Activated CD8-positive, alpha-beta T cell treated with anti-CD3 and anti-CD28 coated beads for 36 hours (primary cell): ENCODE results near the gene SZRD1. TPM values are rescaled to one million over a fixed set of nuclear protein-coding genes. Genes with fewer than 3 reads are reported as not detected.

Source experiments
- ATAC-seq: fragments of 200-7000 bp; cut with Tn5 transposase; one replicate; pipeline ENCODE4 v1.10.0; 2021; ENCODE audit warnings: mild to moderate bottlenecking, moderate library complexity
- CTCF ChIA-PET: fragments of 350-600 bp; sonication (Branson Sonifier 250); formaldehyde crosslinking; loops from one replicate; lab custom pipeline; 2021; ENCODE audit warnings: antibody characterized with exemption; lab: Charles Lee
- POLR2A ChIA-PET: fragments of 350-600 bp; sonication (Branson Sonifier 250); formaldehyde crosslinking; loops from one replicate; lab custom pipeline; 2021; ENCODE audit warnings: antibody characterized with exemption; lab: Charles Lee
- DNase-seq: peaks from one replicate; pipeline ENCODE4 v3.0.0-alpha.2; 2020
- H3K27ac Mint-ChIP-seq: one replicate; pipeline ENCODE4 v1.8.0; 2021; ENCODE audit warnings: mild to moderate bottlenecking, mixed read lengths
- H3K27me3 Mint-ChIP-seq: one replicate; pipeline ENCODE4 v1.8.0; 2021; ENCODE audit warnings: mixed read lengths
- H3K36me3 Mint-ChIP-seq: one replicate; pipeline ENCODE4 v1.8.0; 2021; ENCODE audit warnings: low read depth, mixed read lengths
- H3K4me1 Mint-ChIP-seq: one replicate; pipeline ENCODE4 v1.8.0; 2021; ENCODE audit warnings: low read depth, mixed read lengths
- H3K4me3 Mint-ChIP-seq: one replicate; pipeline ENCODE4 v1.8.0; 2021; ENCODE audit warnings: mild to moderate bottlenecking, moderate library complexity, mixed read lengths
- H3K9me3 Mint-ChIP-seq: one replicate; pipeline ENCODE4 v1.8.0; 2021; ENCODE audit warnings: mixed read lengths
- CTCF ChIP-seq: fragments of 200-600 bp; IDR thresholded peaks from one replicate; pipeline ENCODE4 v1.8.0; 2022; ENCODE audit warnings: antibody characterized with exemption, mild to moderate bottlenecking
- intact Hi-C: fragments of 100-400 bp; cut with micrococcal nuclease; formaldehyde crosslinking; loops from one replicate; pipeline ENCODE4 v1.10.0; 2022
- total RNA-seq, 2 experiments: library from RNA; stranded (reverse); gene quantifications; one replicate each; pipeline ENCODE4 v1.2.3, GENCODE V29; 2021

SZRD1 gene
- total RNA-seq, 2 experiments from 2014 or later = 175 to 177 TPM

- ChIA-PET POLR2A (interaction anchor here (0.6 to 3.3 kb wide), 10 partner anchors 11 to 207 kb away, joined by 3 to 12 read pairs (median 4); partner anchors contain the start of genes NBPF1, RNU1-1 and SZRD1), CTCF (interaction anchor here (1.4 to 2.1 kb wide), 9 partner anchors 8 to 89 kb away, joined by 3 to 20 read pairs (median 7); partner anchors contain the start of gene FBXO42)
- no peak for TF ChIP-seq CTCF
- intact Hi-C loops = no loop called here
- Mint-ChIP-seq H3K9me3 (no peaks in the 10 kb centered on the region), H3K27ac (peak overlapping the region; percentile 86), H3K27me3 (no peaks in the 10 kb centered on the region), H3K36me3 (peaks cover 19% of the 10 kb centered on the region), H3K4me1 (peaks cover 33% of the 10 kb centered on the region), H3K4me3 (peak overlapping the region; percentile 88)
- no peak for DNase-seq
- peak; percentile 16 for ATAC-seq
Observed at GRCh38 chr1:16441282-16441665, 74.2 kb downstream of the SZRD1 start.

GRCh38 chr1:16442265-16442664 is 75.2 kb downstream of the SZRD1 start:
- TF ChIP-seq CTCF = no peak
- intact Hi-C loops = no loop called here
- POLR2A ChIA-PET = interaction anchor here (3.3 kb wide), 1 partner anchor 16 kb away, joined by 11 read pairs; no protein-coding TSS in a partner anchor
- no peaks in the 10 kb centered on the region for H3K9me3 Mint-ChIP-seq
- ATAC-seq (no peak), DNase-seq (peak; percentile 42)
- peak overlapping the region; percentile 88 for H3K4me3 Mint-ChIP-seq
- peak overlapping the region; percentile 86 for H3K27ac Mint-ChIP-seq
- peaks cover 21% of the 10 kb centered on the region for H3K36me3 Mint-ChIP-seq
- CTCF ChIA-PET = interaction anchor here (1.0 to 1.7 kb wide), 2 partner anchors 54 to 79 kb away, joined by 3 to 5 read pairs; no protein-coding TSS in a partner anchor
- peaks cover 31% of the 10 kb centered on the region for H3K4me1 Mint-ChIP-seq
- H3K27me3 Mint-ChIP-seq = no peaks in the 10 kb centered on the region

- Mint-ChIP-seq H3K27ac (peak overlapping the region; percentile 70), H3K27me3 (no peaks in the 10 kb centered on the region), H3K36me3 (peaks cover 22% of the 10 kb centered on the region), H3K4me3 (peak overlapping the region; percentile 88), H3K9me3 (no peaks in the 10 kb centered on the region), H3K4me1 (peaks cover 31% of the 10 kb centered on the region)
- TF ChIP-seq CTCF = no peak
- ATAC-seq (no peak), DNase-seq (no peak)
- intact Hi-C loops = no loop called here
- ChIA-PET POLR2A (interaction anchor here (2.1 kb wide), 1 partner anchor 71 kb away, joined by 5 read pairs; the partner anchor contains the start of gene RNU1-1), CTCF (interaction anchor here (1.0 kb wide), 1 partner anchor 80 kb away, joined by 3 read pairs; no protein-coding TSS in a partner anchor)
Observed at GRCh38 chr1:16442941-16443340, 75.9 kb downstream of the SZRD1 start.

- ATAC-seq (no peak), DNase-seq (no peak)
- Mint-ChIP-seq H3K36me3 (peaks cover 28% of the 10 kb centered on the region), H3K27me3 (no peaks in the 10 kb centered on the region), H3K27ac (peak overlapping the region; percentile 69), H3K9me3 (no peaks in the 10 kb centered on the region), H3K4me3 (no peak overlapping the region), H3K4me1 (peaks cover 32% of the 10 kb centered on the region)
- TF ChIP-seq CTCF = no peak
- ChIA-PET POLR2A (interaction anchor here (0.7 to 2.1 kb wide), 3 partner anchors 17 to 70 kb away, joined by 3 to 6 read pairs (median 5); partner anchors contain the start of gene RNU1-1), CTCF (no interaction called here)
- intact Hi-C loops = no loop called here
Observed at GRCh38 chr1:16443975-16444770, 77.1 kb downstream of the SZRD1 start.

- no peaks in the 10 kb centered on the region for H3K9me3 Mint-ChIP-seq
- H3K36me3 Mint-ChIP-seq = peaks cover 34% of the 10 kb centered on the region
- POLR2A ChIA-PET = interaction anchor here (0.6 to 2.1 kb wide), 2 partner anchors 69 to 875 kb away, joined by 3 to 5 read pairs; partner anchors contain the start of gene RNU1-1
Observed at GRCh38 chr1:16445052-16445451, 78.0 kb downstream of the SZRD1 start.

More at GRCh38 chr1:16445052-16445451, 78.0 kb downstream of the SZRD1 start:
- CTCF ChIA-PET = no interaction called here
- H3K27me3 Mint-ChIP-seq = no peaks in the 10 kb centered on the region
- no peak for DNase-seq
- no peak for TF ChIP-seq CTCF
- H3K27ac Mint-ChIP-seq = peak overlapping the region; percentile 25
- peaks cover 35% of the 10 kb centered on the region for H3K4me1 Mint-ChIP-seq
- no peak overlapping the region for H3K4me3 Mint-ChIP-seq
- no peak for ATAC-seq
- intact Hi-C loops = no loop called here
